ENCODE results near the gene MAGI1. TPM values are rescaled to one million over a fixed set of nuclear protein-coding genes. Genes with fewer than 3 reads are reported as not detected.
A peak's percentile ranks its signal among the peaks of the same experiment; 100 is the strongest.

The MAGI1 gene
- total RNA-seq, 1 donor from 2014 or later, result 45.8 TPM

DNA sequence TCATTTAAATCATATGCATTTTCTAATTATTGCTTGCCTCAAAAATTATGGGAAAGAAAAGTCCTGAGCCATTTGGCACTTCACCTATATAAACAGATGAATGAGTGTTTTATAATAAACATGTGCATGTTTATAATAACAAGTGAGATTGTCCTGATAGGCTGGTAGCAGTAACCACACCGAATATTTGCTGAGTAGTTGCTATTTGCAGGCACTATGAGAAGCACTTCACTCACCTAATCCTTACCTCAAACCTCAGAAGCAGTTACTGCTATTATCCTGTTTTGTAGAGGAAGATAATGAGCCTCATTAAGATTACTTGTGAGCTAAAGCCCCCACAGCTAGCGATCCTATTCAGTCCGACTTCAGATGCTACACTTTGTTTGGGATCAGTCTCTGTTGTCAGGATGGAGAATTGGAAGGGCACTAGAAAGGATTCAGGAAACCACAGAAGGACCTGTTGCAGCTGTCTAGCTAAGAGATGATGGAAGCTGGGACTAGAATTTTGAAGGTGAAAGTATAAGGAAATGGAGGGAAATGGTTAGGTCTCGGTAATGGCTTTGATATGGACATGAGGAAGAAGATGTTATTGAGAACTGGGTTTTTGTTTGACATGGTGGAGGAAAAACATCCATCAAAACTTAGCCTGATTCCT is 28.4 kb upstream of the MAGI1 start:
- no peak overlapping the region for H3K4me3 ChIP-seq
- no peaks in the 10 kb centered on the region for H3K36me3 ChIP-seq
- no peak for DNase-seq
- H3K27ac ChIP-seq, result no peak overlapping the region
- H3K4me1 ChIP-seq, result no peaks in the 10 kb centered on the region
- intact Hi-C loops (cut with DNase I), result no loop called here
- TF ChIP-seq, protein P1, sequence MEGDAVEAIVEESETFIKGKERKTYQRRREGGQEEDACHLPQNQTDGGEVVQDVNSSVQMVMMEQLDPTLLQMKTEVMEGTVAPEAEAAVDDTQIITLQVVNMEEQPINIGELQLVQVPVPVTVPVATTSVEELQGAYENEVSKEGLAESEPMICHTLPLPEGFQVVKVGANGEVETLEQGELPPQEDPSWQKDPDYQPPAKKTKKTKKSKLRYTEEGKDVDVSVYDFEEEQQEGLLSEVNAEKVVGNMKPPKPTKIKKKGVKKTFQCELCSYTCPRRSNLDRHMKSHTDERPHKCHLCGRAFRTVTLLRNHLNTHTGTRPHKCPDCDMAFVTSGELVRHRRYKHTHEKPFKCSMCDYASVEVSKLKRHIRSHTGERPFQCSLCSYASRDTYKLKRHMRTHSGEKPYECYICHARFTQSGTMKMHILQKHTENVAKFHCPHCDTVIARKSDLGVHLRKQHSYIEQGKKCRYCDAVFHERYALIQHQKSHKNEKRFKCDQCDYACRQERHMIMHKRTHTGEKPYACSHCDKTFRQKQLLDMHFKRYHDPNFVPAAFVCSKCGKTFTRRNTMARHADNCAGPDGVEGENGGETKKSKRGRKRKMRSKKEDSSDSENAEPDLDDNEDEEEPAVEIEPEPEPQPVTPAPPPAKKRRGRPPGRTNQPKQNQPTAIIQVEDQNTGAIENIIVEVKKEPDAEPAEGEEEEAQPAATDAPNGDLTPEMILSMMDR (IDR thresholded peaks at IDR 0.05), result no peak
- no peaks in the 10 kb centered on the region for H3K9me3 ChIP-seq
- no peaks in the 10 kb centered on the region for H3K27me3 ChIP-seq
- ATAC-seq, result no peak

DNA sequence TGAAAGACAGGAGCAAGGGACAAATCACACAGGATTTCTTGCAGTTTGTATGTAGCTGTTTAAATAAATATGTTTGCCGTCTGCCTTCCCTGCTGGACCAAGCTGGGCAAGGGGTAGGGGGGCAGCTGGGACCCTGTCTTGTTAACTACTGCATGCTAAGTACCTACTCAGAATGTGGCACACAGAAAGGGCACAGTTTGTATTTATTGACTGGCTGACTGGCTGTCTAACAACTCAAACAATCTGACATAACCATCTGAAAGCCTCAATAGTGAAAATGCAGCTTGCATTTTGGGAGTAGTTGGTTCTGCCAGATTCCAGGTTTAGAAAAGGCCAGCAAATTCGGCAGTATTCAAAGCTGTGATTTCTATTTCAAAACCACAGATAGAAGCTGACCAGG is 16.6 kb upstream of the MAGI1 start:
- H3K9me3 ChIP-seq, result no peaks in the 10 kb centered on the region
- H3K27me3 ChIP-seq, result no peaks in the 10 kb centered on the region
- DNase-seq (no peak), ATAC-seq (no peak)
- no peak overlapping the region for H3K4me3 ChIP-seq
- H3K36me3 ChIP-seq, result no peaks in the 10 kb centered on the region
- TF ChIP-seq, protein P1 (IDR thresholded peaks at IDR 0.05), result no peak
- intact Hi-C loops (cut with DNase I), result no loop called here
- H3K27ac ChIP-seq, result no peak overlapping the region
- peaks cover 13% of the 10 kb centered on the region for H3K4me1 ChIP-seq

DNA sequence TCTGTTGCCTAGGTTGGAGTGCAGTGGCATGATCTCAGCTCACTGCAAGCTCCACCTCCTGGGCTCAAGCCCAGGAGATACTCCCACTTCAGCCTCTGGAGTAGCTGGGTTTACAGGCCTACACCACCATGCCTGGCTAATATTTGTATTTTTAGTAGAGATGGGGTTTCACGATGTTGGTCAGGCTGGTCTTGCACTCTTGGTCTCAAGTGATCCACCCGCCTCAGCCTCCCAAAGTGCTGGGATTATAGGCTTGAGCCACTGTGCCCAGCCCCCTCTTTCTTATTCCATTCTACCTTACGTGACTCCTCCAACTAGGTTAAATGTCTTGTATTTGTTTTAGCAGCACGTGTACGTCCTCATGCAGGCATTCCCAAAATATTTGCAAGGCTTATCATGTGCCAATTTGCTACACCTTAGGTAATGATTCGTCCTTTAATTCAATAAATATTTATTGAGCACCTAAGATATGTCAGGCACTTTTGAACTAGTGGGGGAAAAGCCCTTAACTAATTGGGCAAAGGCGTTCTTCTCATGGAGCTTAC is 14.9 kb upstream of the MAGI1 start:
- ATAC-seq (peak; percentile 84), DNase-seq (no peak)
- peak overlapping the region; percentile 24 for H3K27ac ChIP-seq
- intact Hi-C loops (cut with DNase I), result no loop called here
- TF ChIP-seq, protein P1 (IDR thresholded peaks at IDR 0.05), result no peak
- H3K36me3 ChIP-seq, result no peaks in the 10 kb centered on the region
- peaks cover 13% of the 10 kb centered on the region for H3K4me1 ChIP-seq
- H3K9me3 ChIP-seq, result no peaks in the 10 kb centered on the region
- no peaks in the 10 kb centered on the region for H3K27me3 ChIP-seq
- H3K4me3 ChIP-seq, result no peak overlapping the region

- H3K4me1 ChIP-seq, result peaks cover 18% of the 10 kb centered on the region
- no peaks in the 10 kb centered on the region for H3K36me3 ChIP-seq
- intact Hi-C loops (cut with DNase I), result no loop called here
- no peak for DNase-seq
- no peak for ATAC-seq
- H3K9me3 ChIP-seq, result no peaks in the 10 kb centered on the region
- no peak overlapping the region for H3K4me3 ChIP-seq
- H3K27me3 ChIP-seq, result no peaks in the 10 kb centered on the region
- peak overlapping the region; percentile 24 for H3K27ac ChIP-seq
- TF ChIP-seq, protein P1 (IDR thresholded peaks at IDR 0.05), result no peak
These were observed 14.2 kb upstream of the MAGI1 start for GRCh38 chr3:66052721-66053549.

DNA sequence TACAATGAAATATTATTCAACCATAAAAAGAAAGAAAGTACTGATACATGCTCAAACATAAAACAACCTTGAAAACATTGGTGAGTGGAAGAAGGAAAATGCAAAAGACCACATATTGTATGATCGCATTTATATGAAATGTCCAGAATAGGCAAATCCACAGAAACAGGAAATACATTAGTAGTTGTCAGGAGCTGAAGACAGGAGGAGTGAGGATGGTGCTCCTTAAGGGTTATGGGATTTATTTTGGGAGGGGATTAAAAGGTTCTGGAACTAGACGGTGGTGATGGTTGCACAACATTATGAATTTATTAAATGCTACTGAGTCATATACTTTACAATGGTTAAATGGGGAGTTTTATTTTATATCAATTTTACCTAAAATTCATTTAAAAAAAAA is 12.1 kb upstream of the MAGI1 start:
- Histone ChIP-seq H3K36me3 (no peaks in the 10 kb centered on the region), H3K4me1 (peaks cover 19% of the 10 kb centered on the region), H3K27ac (no peak overlapping the region), H3K27me3 (no peaks in the 10 kb centered on the region), H3K9me3 (no peaks in the 10 kb centered on the region), H3K4me3 (no peak overlapping the region)
- TF ChIP-seq, protein P1 (IDR thresholded peaks at IDR 0.05), result no peak
- no peak for ATAC-seq
- intact Hi-C loops (cut with DNase I), result no loop called here
- no peak for DNase-seq
